ENCODE measurements around the gene ARHGEF1.
"Not testable (repeated sequence)": the region's sequence is repeated elsewhere in the genome, so short reads cannot be mapped to it uniquely, and the experiment has no call there.

The ARHGEF1 gene

DNA sequence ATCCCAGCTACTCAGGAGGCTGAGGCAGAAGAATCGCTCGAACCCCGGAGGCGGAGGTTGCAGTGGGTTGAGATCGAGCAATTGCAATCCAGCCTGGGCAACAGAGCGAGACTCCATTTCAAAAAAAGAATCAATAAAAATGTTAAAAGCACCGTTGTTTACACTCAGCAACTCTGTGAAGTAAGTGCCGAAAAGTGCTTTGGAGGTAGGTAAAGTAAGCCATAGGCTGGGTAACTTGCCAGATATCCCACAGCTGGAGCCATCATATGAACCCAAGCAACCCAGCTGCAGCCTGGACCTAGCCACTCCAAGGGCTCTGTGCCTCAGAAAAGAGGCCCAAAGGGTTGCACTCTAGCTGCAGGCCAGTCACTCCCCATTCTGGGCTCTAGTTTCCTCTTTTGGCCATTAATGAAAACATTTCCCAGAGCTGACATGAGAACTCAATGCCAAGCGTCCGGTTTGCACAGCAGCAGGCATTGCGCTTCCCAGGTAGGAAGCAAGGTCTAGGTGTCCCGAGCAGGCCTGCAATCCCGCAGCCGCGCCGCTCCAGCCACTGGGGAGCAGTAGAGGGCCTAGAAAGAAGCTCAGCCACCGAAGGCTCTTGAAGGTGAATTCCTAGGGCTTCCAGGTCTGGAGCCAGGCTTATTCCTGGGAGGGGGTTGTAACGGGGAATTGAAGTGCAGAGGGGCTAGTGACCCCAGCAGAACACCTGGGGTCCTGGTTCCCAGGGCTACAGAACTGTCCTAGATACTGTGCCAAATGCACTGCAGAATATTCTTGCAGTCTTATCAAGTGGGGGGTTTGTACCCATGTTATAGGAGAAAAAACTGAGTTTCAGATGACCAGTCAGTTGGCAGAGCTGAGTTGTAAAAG lies 10.0 kb upstream of the ARHGEF1 start:
- no peaks in the 10 kb centered on the region for H3K27me3 ChIP-seq (ENCODE audit: control insufficient read depth, insufficient read depth, low read length)
- WGBS (ENCODE audit: insufficient coverage, insufficient read length), result no CpG with 5 or more reads among the region's 18 CpGs
- H3K4me1 ChIP-seq (ENCODE audit: control insufficient read depth, insufficient read depth, low read length), result no peaks in the 10 kb centered on the region
- H3K27ac ChIP-seq (ENCODE audit: low read length), result no peak overlapping the region
- no peak overlapping the region for H3K4me3 ChIP-seq (ENCODE audit: low read length)
- peak; percentile 63 for DNase-seq (ENCODE audit: low read depth, low spot score)
- peaks cover 28% of the 10 kb centered on the region for H3K36me3 ChIP-seq (ENCODE audit: control insufficient read depth, insufficient read depth, low read length)
- H3K9me3 ChIP-seq (ENCODE audit: control insufficient read depth, insufficient read depth, low read length), result no peaks in the 10 kb centered on the region

- H3K4me3 ChIP-seq (ENCODE audit: low read length); H3K4me1 ChIP-seq (ENCODE audit: control insufficient read depth, insufficient read depth, low read length); H3K36me3 ChIP-seq (ENCODE audit: control insufficient read depth, insufficient read depth, low read length); DNase-seq (ENCODE audit: low read depth, low spot score); H3K9me3 ChIP-seq (ENCODE audit: control insufficient read depth, insufficient read depth, low read length); H3K27me3 ChIP-seq (ENCODE audit: control insufficient read depth, insufficient read depth, low read length); H3K27ac ChIP-seq (ENCODE audit: low read length): not testable (repeated sequence)
- no CpG with 5 or more reads among the region's 3 CpGs for WGBS (ENCODE audit: insufficient coverage, insufficient read length)
Observed at GRCh38 chr19:41875973-41876372, 7.0 kb upstream of the ARHGEF1 start.

DNA sequence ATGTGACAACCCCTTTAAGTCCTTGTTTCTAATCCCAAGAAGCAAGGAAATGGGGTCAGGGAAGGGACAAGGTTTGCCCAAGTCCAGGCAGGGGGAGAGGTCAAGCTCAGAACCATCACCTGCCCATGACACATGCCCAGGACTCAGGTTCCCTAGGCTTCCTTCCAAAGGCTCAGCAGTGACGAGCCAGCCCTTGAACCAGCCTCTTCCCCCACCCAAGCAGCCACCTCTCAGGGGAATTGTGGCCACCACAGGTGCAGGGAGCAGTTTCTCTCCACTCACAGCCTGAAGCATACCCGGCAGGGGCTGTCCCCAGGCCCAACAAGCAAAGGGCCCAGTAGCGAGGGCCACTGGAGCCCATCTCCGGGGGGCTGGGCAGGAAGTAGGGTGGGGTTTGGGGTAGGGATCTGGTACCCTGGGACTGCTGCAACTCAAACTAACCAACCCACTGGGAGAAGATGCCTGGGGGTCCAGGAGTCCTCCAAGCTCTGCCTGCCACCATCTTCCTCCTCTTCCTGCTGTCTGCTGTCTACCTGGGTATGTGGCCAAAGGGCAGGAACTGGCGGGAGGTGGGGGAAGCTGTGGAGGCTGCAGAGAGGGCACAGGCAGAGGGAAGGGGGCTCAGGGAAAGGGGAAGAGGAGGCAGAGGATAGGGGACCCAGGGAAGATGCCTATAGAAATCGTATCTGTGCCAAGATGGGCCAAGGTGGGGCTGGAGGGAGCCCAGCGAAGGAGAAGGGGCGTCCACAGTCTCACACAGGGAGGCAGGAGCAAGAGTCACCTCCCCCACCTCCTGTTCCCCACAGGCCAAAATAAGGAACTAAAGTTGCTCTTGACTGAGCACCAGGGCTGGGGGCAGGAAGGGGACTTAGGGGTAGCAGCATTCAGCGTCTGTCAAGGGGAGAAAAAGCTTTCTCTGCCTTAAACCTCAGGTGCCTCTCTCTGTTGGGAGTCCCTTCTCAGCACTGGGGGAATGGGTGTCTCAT lies 5.8 kb upstream of the ARHGEF1 start, which contains the start of gene CD79A:
TSS of gene CD79A (plus strand) at position 433 of the 986 bp plus-strand sequence. CDS start at position 459, 26 bp downstream.
- no CpG with 5 or more reads among the region's 9 CpGs for WGBS (ENCODE audit: insufficient coverage, insufficient read length)
- Histone ChIP-seq H3K4me1 (ENCODE audit: control insufficient read depth, insufficient read depth, low read length) (no peaks in the 10 kb centered on the region), H3K36me3 (ENCODE audit: control insufficient read depth, insufficient read depth, low read length) (no peaks in the 10 kb centered on the region), H3K9me3 (ENCODE audit: control insufficient read depth, insufficient read depth, low read length) (no peaks in the 10 kb centered on the region), H3K27me3 (ENCODE audit: control insufficient read depth, insufficient read depth, low read length) (no peaks in the 10 kb centered on the region; the same call in 1 of the 2 replicates), H3K4me3 (ENCODE audit: low read length) (no peak within 1 kb of the TSS), H3K27ac (ENCODE audit: low read length) (no peak within 1 kb of the TSS)
- DNase-seq (ENCODE audit: low read depth, low spot score), result no peak

DNA sequence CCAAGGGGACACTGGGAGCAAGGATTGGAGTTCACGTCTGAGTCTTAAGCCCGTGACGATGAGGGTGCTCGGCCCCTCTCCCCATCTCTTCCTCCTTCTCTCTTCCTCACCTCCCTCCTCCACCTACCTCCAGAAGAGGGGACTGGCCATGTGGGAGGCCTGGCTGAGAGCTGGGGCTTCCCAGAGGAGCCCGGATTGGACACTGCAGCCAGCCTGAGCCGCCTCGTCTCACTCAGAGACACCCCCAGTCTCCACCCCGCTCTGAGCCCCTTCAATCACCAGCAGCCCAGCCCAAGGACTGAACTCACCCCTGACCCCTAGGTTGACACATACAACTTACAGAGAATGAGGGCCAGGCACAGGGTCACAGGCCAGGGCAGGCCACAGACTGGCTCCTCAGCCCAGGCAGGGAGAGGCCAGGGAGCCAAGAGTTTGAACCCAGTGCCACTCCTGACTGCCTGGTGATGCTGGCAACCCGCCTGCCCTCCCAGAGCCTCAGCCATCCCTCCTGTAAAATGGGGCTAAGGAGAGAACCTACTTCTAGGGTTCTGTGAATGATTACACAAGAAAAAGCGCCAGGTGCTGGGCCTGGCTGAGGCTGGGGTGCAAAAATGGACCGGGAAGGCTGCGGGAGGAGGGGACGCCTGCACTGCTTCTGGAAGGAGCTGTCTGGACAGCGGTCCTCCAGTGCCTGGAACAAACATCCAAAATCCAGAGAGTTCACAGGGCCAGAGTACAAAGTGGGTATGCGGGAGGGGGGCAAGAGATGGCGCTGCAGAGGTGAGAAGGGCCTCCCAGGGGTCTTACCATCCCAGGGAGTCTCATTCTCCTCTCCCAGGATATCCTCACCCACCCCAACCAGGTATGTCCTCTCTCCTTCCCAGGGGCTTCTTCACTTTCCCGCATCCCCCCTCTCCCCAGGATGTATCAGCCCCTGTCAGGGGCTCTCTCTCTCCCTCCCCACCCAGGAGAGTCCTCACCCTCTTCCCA lies 4.8 kb upstream of the ARHGEF1 start:
- H3K27me3 ChIP-seq (ENCODE audit: control insufficient read depth, insufficient read depth, low read length), result no peaks in the 10 kb centered on the region; the same call in 1 of the 2 replicates
- no peak overlapping the region for H3K27ac ChIP-seq (ENCODE audit: low read length)
- H3K4me3 ChIP-seq (ENCODE audit: low read length), result no peak overlapping the region
- H3K36me3 ChIP-seq (ENCODE audit: control insufficient read depth, insufficient read depth, low read length), result no peaks in the 10 kb centered on the region; the same call in 1 of the 2 replicates
- H3K4me1 ChIP-seq (ENCODE audit: control insufficient read depth, insufficient read depth, low read length), result no peaks in the 10 kb centered on the region
- H3K9me3 ChIP-seq (ENCODE audit: control insufficient read depth, insufficient read depth, low read length), result no peaks in the 10 kb centered on the region
- no CpG with 5 or more reads among the region's 17 CpGs for WGBS (ENCODE audit: insufficient coverage, insufficient read length)
- DNase-seq (ENCODE audit: low read depth, low spot score), result no peak

- no peak for DNase-seq (ENCODE audit: low read depth, low spot score)
- Histone ChIP-seq H3K4me1 (ENCODE audit: control insufficient read depth, insufficient read depth, low read length) (no peaks in the 10 kb centered on the region), H3K36me3 (ENCODE audit: control insufficient read depth, insufficient read depth, low read length) (no peaks in the 10 kb centered on the region; the same call in 1 of the 2 replicates), H3K9me3 (ENCODE audit: control insufficient read depth, insufficient read depth, low read length) (no peaks in the 10 kb centered on the region), H3K27ac (ENCODE audit: low read length) (no peak overlapping the region), H3K4me3 (ENCODE audit: low read length) (no peak overlapping the region), H3K27me3 (ENCODE audit: control insufficient read depth, insufficient read depth, low read length) (no peaks in the 10 kb centered on the region; the same call in 1 of the 2 replicates)
- WGBS (ENCODE audit: insufficient coverage, insufficient read length), result no CpG with 5 or more reads among the region's 21 CpGs
Observed at GRCh38 chr19:41879080-41879479, 3.9 kb upstream of the ARHGEF1 start.

DNA sequence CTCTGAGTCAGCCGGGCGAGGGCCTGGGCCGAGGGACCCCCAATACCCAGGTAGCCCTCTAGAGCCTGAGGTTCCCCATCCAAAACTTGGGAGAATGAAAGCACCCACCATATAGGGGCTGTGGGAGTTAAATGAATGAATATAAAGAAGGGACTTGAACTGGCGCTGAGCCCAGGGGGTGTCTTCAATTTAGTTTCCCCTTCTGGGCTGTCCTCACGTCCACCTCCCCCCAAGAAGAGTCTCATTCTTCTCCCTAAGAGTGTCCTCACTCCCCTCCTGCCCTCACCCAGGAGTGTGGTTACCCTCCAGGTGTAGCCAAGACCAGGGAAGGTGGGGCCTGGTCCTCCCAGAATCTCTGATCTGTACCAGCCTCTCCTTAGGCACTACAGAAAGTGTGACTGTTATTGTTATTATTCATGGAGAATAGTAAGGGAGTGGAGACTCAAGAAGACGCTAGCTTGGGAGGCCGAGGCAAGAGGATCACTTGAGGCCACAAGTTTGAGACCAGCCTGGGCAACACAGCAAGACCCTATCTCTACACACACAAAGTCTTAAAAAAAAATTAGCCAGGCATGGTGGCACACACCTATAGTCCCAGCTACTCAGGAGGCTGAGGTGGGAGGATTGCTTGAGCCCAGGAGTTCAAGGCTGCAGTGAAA lies 3.2 kb upstream of the ARHGEF1 start:
- Histone ChIP-seq H3K9me3 (ENCODE audit: control insufficient read depth, insufficient read depth, low read length) (no peaks in the 10 kb centered on the region), H3K27ac (ENCODE audit: low read length) (no peak overlapping the region), H3K4me1 (ENCODE audit: control insufficient read depth, insufficient read depth, low read length) (no peaks in the 10 kb centered on the region), H3K4me3 (ENCODE audit: low read length) (no peak overlapping the region), H3K36me3 (ENCODE audit: control insufficient read depth, insufficient read depth, low read length) (no peaks in the 10 kb centered on the region; the same call in 1 of the 2 replicates), H3K27me3 (ENCODE audit: control insufficient read depth, insufficient read depth, low read length) (no peaks in the 10 kb centered on the region; the same call in 1 of the 2 replicates)
- no peak for DNase-seq (ENCODE audit: low read depth, low spot score)
- WGBS (ENCODE audit: insufficient coverage, insufficient read length), result no CpG with 5 or more reads among the region's 7 CpGs

DNA sequence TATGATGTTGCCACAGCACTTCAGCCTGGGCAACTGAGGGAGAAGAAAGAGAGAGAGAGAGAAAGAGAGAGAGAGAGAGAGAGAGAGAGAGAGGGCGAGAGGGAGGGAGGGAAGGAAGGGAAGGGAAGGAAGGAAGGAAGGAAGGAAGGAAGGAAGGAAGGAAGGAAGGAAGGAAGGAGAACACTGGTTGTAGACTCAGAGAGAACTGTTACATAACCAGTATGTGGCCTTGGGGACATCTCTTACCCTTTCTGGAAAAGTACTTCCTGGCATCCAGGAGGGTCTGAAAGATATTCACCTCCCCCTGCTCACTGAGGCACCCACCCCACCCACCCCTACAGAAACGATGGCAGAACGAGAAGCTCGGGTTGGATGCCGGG lies 2.7 kb upstream of the ARHGEF1 start:
- no peaks in the 10 kb centered on the region for H3K9me3 ChIP-seq (ENCODE audit: control insufficient read depth, insufficient read depth, low read length)
- no peak overlapping the region for H3K27ac ChIP-seq (ENCODE audit: low read length)
- H3K4me1 ChIP-seq (ENCODE audit: control insufficient read depth, insufficient read depth, low read length), result no peaks in the 10 kb centered on the region

DNA sequence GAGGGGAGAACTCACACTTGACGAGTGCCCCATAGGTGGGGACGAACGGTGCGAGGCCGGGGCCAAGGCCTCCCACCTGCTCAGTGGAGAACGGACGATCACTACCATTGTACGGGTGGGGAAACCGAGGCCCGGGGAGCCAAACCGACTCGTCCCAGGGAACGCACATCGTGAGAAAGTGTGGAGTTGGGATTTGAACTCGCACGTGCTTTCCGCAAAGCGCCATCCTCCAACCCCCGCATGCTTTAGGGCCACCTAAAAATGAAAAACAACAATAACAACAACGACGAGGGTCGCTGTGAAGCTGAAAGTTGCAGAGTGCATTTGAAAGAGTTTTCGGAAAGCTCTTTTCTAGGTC lies 458 bp downstream of the ARHGEF1 start:
- Histone ChIP-seq H3K9me3 (ENCODE audit: control insufficient read depth, insufficient read depth, low read length) (no peaks in the 10 kb centered on the region), H3K4me1 (ENCODE audit: control insufficient read depth, insufficient read depth, low read length) (peaks cover 8% of the 10 kb centered on the region), H3K36me3 (ENCODE audit: control insufficient read depth, insufficient read depth, low read length) (no peaks in the 10 kb centered on the region; the same call in 1 of the 2 replicates), H3K4me3 (ENCODE audit: low read length) (peak overlapping the region; percentile 57), H3K27ac (ENCODE audit: low read length) (no peak overlapping the region), H3K27me3 (ENCODE audit: control insufficient read depth, insufficient read depth, low read length) (no peaks in the 10 kb centered on the region; the same call in 1 of the 2 replicates)
- DNase-seq (ENCODE audit: low read depth, low spot score), result no peak
- no CpG with 5 or more reads among the region's 23 CpGs for WGBS (ENCODE audit: insufficient coverage, insufficient read length)

More for the DNA sequence above, 2.7 kb upstream of the ARHGEF1 start:
- no CpG with 5 or more reads among the region's 5 CpGs for WGBS (ENCODE audit: insufficient coverage, insufficient read length)
- H3K36me3 ChIP-seq (ENCODE audit: control insufficient read depth, insufficient read depth, low read length), result no peaks in the 10 kb centered on the region; the same call in 1 of the 2 replicates
- no peak overlapping the region for H3K4me3 ChIP-seq (ENCODE audit: low read length)
- H3K27me3 ChIP-seq (ENCODE audit: control insufficient read depth, insufficient read depth, low read length), result no peaks in the 10 kb centered on the region; the same call in 1 of the 2 replicates
- no peak for DNase-seq (ENCODE audit: low read depth, low spot score)
